CD4-positive, CD25-positive, alpha-beta regulatory T cell (primary cell): ENCODE data around the gene PCDH12. TPM values are rescaled to one million over a fixed set of nuclear protein-coding genes. Genes with fewer than 3 reads are reported as not detected.

Experiments used
- ATAC-seq, 2 donors: fragments of 150-1000 bp; cut with Tn5 transposase; one replicate each; pipeline ENCODE4 v1.10.0; 2021; ENCODE audit warnings: low read depth in 2 of 2, moderate number of reproducible peaks in 2 of 2, moderate library complexity in 1 of 2
- DNase-seq, 3 donors: peaks; one replicate each; pipeline versions ENCODE4 v3.0.0 to v3.0.0-alpha.2; 2012 to 2022; ENCODE audit warnings: mixed read lengths in 1 of 3
- H3K27ac ChIP-seq: one replicate; pipeline ENCODE4 v1.7.0; 2013; ENCODE audit warnings: mild to moderate bottlenecking, low read length; ENCODE audit not compliant: insufficient read depth, poor library complexity, severe bottlenecking
- H3K27me3 ChIP-seq: one replicate; pipeline ENCODE4 v1.7.0; 2013; ENCODE audit warnings: low read length; ENCODE audit not compliant: control insufficient read depth, insufficient read depth
- H3K36me3 ChIP-seq: one replicate; pipeline ENCODE4 v1.7.0; 2013; ENCODE audit warnings: mild to moderate bottlenecking, low read length, moderate library complexity; ENCODE audit not compliant: control insufficient read depth, insufficient read depth
- H3K4me1 ChIP-seq: 2 replicates; pipeline ENCODE4 v1.7.0; 2013; ENCODE audit warnings: mild to moderate bottlenecking, low read length; ENCODE audit not compliant: insufficient read depth, control insufficient read depth, poor library complexity, severe bottlenecking
- H3K4me3 ChIP-seq: one replicate; pipeline ENCODE4 v1.7.0; 2013; ENCODE audit warnings: low read depth, mild to moderate bottlenecking, low read length, moderate library complexity
- H3K9me3 ChIP-seq, 2 experiments: 1 replicate in 1 of 2; 2 replicates in 1 of 2; pipeline ENCODE4 v1.7.0; 2013; ENCODE audit warnings: low read length in 2 of 2, mild to moderate bottlenecking in 1 of 2, moderate library complexity in 1 of 2; ENCODE audit not compliant: control insufficient read depth in 2 of 2
- H3K27ac Mint-ChIP-seq, 3 donors: one replicate each; pipeline ENCODE4 v1.8.0; 2020 to 2022; ENCODE audit warnings: mild to moderate bottlenecking in 3 of 3, mixed read lengths in 3 of 3, moderate library complexity in 2 of 3
- H3K27me3 Mint-ChIP-seq: one replicate; pipeline ENCODE4 v1.8.0; 2022; ENCODE audit warnings: mild to moderate bottlenecking, mixed read lengths
- H3K36me3 Mint-ChIP-seq: one replicate; pipeline ENCODE4 v1.8.0; 2020; ENCODE audit warnings: mixed read lengths
- H3K4me1 Mint-ChIP-seq, 4 donors: one replicate each; pipeline ENCODE4 v1.8.0; 2020 to 2022; ENCODE audit warnings: mixed read lengths in 4 of 4, mild to moderate bottlenecking in 1 of 4
- H3K4me3 Mint-ChIP-seq, 4 donors: one replicate each; pipeline ENCODE4 v1.8.0; 2020 to 2022; ENCODE audit warnings: mild to moderate bottlenecking in 4 of 4, mixed read lengths in 4 of 4, moderate library complexity in 3 of 4
- H3K9me3 Mint-ChIP-seq, 7 donors: one replicate each; pipeline ENCODE4 v1.8.0; 2020 to 2022; ENCODE audit warnings: mixed read lengths in 7 of 7, mild to moderate bottlenecking in 3 of 7, moderate library complexity in 2 of 7
- polyA plus RNA-seq, 4 donors: library from polyadenylated mRNA; unstranded; fragments of 300-500 nt; fragmentation: Illumina TruSeq; gene quantifications; one replicate each; pipeline ENCODE4 v1.2.3, GENCODE V29; 2021
- total RNA-seq: library from RNA; stranded (reverse); gene quantifications from one replicate; pipeline ENCODE4 v1.2.3, GENCODE V29; 2022

PCDH12 gene
- total and polyA plus RNA-seq, 5 donors from 2014 or later = 0.12 to 0.33 (median 0.20) TPM; not detected in 1

DNA sequence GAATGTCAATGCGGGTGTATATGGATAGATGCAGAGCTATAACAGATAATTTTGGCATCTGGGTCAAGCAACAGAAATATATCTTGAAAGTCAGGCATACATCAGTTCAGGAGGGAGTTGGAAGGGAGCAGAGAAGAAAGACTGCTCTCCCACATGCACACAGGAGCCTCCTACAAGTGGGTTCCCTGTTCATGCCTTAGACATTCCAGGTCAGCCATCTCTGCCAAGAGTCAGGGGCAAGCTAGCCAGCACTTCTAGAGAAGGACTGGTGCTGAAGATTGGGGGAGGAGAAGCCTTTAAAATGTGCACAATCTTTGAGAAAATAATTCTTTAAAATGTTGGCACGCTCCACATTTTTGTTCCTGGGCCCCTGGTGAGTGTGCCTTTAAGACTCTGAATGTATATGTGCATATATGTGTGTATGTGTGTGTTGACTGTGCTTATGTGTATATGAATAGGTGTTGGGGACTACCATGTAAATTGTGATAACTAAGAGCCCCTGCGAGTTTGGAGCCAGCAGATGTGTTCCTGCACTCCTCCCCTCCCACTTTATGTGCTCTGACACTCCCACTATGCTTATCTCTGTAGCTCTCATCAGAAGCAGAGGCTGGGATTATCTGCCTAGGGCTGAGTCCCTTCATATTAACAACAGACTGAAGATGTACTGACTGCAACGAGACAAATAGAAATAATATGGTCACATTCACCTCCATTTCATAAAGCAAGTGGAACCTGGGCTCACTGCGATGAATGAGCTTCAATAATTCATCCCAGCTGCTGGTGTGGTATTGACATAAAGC, 55.8 kb downstream of the PCDH12 start:
- peak overlapping the region in 1 of 3 donors; percentile 74 for H3K27ac Mint-ChIP-seq
- no peak overlapping the region for H3K4me3 Mint-ChIP-seq
- H3K27me3 Mint-ChIP-seq = peaks cover 76% of the 10 kb centered on the region
- H3K9me3 ChIP-seq = no peaks in the 10 kb centered on the region
- no peaks in the 10 kb centered on the region for H3K36me3 ChIP-seq
- peaks cover 10% of the 10 kb centered on the region for H3K27me3 ChIP-seq
- no peak overlapping the region for H3K27ac ChIP-seq
- no peak overlapping the region for H3K4me3 ChIP-seq
- peaks cover 0 to 2% (median 0%) of the 10 kb centered on the region in 4 donors for H3K4me1 Mint-ChIP-seq
- ATAC-seq (no peak), DNase-seq (no peak)
- H3K4me1 ChIP-seq = no peaks in the 10 kb centered on the region
- H3K36me3 Mint-ChIP-seq = no peaks in the 10 kb centered on the region
- peaks cover 0 to 1% (median 0%) of the 10 kb centered on the region in 7 donors for H3K9me3 Mint-ChIP-seq

DNA sequence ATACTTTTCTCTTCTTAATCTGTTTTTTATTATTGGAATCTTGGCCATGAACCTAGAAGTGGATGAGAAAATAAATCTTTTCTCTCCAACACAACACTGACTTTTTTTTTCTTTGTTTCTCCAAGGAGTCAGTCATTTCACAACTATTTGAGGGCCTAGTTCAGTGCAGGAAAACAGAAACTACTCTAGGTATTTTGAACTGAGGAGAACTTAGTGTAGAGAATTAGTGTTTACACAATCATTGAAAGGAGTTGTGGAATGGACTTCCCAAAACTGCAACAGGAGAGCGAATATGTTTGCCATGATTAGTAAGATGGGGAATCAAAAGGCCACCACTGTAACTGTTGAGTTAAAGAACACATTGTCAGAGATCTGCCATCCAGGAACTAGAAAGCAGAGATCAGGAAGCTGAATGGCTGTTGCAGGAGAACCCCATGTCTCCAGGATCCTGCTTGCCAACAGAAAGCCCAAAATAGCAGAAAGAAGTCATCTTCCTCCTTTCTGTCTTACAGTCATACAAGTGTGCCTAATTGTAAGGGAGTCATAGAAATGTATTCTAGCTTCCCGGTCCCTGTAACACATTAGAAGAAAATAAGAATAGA, 59.5 kb downstream of the PCDH12 start:
- Mint-ChIP-seq H3K9me3 (peaks cover 0 to 1% (median 0%) of the 10 kb centered on the region in 7 donors), H3K36me3 (no peaks in the 10 kb centered on the region), H3K27ac (no peak overlapping the region), H3K4me3 (no peak overlapping the region), H3K27me3 (peaks cover 51% of the 10 kb centered on the region), H3K4me1 (peaks cover 0 to 2% (median 0%) of the 10 kb centered on the region in 4 donors)
- Histone ChIP-seq H3K36me3 (no peaks in the 10 kb centered on the region), H3K4me3 (no peak overlapping the region), H3K9me3 (no peaks in the 10 kb centered on the region), H3K27me3 (peaks cover 6% of the 10 kb centered on the region), H3K4me1 (no peaks in the 10 kb centered on the region), H3K27ac (no peak overlapping the region)
- ATAC-seq (no peak), DNase-seq (no peak)

DNA sequence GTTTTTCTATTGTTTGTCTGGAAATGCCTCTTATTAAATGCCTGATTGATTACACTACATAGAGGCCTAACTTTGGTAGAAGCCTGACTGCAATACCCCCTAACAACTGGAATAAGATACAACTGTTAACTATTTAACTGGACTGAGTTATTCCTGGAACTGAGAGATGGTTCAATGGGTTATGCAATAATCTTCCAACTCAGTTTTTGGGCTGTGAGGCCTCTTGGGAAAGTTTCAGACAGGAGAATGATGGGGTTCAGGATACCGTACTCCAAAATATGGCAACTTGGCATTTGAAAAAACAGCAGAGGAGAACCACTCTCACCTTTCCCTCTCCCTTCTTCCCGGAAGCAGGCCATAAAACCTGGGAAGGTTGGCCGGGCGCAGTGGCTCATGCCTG, 60.6 kb downstream of the PCDH12 start:
- Mint-ChIP-seq H3K27ac (no peak overlapping the region), H3K4me3 (no peak overlapping the region), H3K4me1 (peaks cover 0 to 2% (median 0%) of the 10 kb centered on the region in 4 donors), H3K9me3 (peaks cover 0 to 1% (median 0%) of the 10 kb centered on the region in 7 donors), H3K36me3 (no peaks in the 10 kb centered on the region), H3K27me3 (peaks cover 43% of the 10 kb centered on the region)
- H3K27ac ChIP-seq = no peak overlapping the region
- H3K4me3 ChIP-seq = no peak overlapping the region
- H3K9me3 ChIP-seq = no peaks in the 10 kb centered on the region
- DNase-seq = no peak
- no peak for ATAC-seq
- H3K4me1 ChIP-seq = no peaks in the 10 kb centered on the region
- H3K36me3 ChIP-seq = no peaks in the 10 kb centered on the region
- H3K27me3 ChIP-seq = peaks cover 2% of the 10 kb centered on the region

Other genes with a start within 250 kb of the PCDH12 start
- gene PCDH1, start 79.8 kb downstream of the PCDH12 start, total RNA-seq = 0.20 TPM
- gene PCDH1, start 79.8 kb downstream of the PCDH12 start, polyA plus RNA-seq = 1 to 10 TPM; 1.3 to 2.6 (median 1.8) TPM
- 88.7 TPM for gene DELE1, start 34.3 kb downstream of the PCDH12 start, total RNA-seq
- gene DELE1, start 34.3 kb downstream of the PCDH12 start, polyA plus RNA-seq = 10 to 100 TPM; 31.3 to 50.4 (median 34.3) TPM
- gene RNF14, start 10.9 kb upstream of the PCDH12 start, total RNA-seq = 24.4 TPM
- gene RNF14, start 10.9 kb upstream of the PCDH12 start, polyA plus RNA-seq = 10 to 100 TPM; 38.2 to 56.8 (median 48.6) TPM
- gene GNPDA1, start 54.8 kb upstream of the PCDH12 start, total RNA-seq = 7.7 TPM
- gene GNPDA1, start 54.8 kb upstream of the PCDH12 start, polyA plus RNA-seq = 10 to 100 TPM; 21.6 to 25.4 (median 22.9) TPM
- 109 TPM for gene NDFIP1, start 150.6 kb upstream of the PCDH12 start, total RNA-seq
- 10 to 100 TPM; 68.2 to 89.3 (median 78.6) TPM for gene NDFIP1, start 150.6 kb upstream of the PCDH12 start, polyA plus RNA-seq